NCI-H146 treated with DMSO at 0.1 percent for 48 hours (cell line): Measurements from ENCODE around the gene TNFRSF14.

Source experiments
- DNase-seq: peaks from one replicate; lab custom pipeline; 2025; ENCODE audit not compliant: unreplicated experiment; lab: John Stamatoyannopoulos, UW

The TNFRSF14 gene

DNA sequence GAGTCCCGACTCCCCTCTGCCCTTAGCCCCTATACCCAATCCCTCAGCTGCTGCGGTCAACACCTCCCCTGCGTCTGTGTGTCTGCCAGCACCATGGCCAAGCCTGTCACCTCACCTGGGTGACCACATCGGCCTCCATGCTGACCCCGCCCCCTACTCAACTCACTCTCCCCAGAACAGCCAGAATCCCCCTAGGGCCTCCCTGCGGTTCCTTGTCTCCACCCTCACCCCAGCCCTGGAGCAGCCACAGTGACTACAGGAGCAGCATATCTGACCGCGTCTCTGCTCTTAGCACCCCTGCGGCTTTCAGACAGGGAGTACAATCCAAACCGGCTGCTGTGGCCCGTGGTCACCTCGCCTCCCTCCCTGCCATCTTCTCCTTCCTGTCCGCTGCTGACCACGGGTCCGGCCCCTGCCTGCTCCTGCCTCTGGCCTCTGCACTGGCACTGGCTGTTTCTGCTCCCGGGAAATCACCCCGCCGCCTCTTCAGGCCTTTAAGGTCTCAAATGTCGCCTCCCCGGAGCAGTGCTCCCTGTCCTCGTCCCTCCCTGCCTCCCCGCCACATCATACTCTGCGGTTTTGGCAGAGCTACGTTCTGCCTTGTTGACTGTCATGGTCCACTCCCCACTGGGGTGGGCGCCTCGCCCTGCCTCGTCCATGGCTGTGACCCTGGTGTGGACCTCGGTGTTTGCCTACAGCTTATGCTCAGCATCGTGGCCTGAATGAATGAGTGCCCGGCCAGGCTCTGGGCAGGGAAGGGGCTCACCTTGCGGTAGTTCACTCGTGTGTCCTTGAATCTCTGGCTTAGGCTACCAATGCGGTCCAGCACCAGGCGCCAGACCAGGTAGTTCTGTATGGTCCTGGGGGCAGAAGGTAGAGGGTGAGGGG, 41.5 kb downstream of the TNFRSF14 start:
- DNase-seq: no peak

DNA sequence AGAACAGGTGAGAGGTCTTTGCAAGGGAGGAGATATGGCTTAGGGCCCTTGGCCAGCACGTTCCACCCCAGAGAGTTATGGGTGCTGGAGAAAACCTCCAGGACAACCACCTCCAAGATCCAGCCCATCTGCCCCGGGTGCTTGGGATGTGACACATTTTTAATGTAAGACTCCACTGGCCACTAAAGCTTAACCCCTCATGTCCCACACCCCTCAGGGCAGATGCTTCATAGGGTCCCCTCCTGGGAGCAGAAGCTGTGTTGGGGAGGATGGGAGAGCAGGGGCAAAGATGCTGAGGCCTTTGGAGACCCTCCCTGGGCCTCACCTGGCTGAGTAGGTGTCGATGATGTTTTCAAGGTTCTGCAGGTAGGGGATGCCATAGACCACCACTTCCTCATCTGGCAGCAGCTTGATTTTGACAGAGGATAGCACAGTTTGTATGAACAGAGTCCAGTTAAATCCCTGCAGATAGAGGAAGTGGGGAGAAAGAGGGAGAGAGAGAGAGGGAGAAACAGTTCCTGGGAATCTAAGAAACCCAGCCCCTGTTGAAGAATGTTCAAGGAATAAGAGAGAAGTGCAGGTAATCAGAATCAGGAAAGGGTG, 42.3 kb downstream of the TNFRSF14 start:
- no peak for DNase-seq

DNA sequence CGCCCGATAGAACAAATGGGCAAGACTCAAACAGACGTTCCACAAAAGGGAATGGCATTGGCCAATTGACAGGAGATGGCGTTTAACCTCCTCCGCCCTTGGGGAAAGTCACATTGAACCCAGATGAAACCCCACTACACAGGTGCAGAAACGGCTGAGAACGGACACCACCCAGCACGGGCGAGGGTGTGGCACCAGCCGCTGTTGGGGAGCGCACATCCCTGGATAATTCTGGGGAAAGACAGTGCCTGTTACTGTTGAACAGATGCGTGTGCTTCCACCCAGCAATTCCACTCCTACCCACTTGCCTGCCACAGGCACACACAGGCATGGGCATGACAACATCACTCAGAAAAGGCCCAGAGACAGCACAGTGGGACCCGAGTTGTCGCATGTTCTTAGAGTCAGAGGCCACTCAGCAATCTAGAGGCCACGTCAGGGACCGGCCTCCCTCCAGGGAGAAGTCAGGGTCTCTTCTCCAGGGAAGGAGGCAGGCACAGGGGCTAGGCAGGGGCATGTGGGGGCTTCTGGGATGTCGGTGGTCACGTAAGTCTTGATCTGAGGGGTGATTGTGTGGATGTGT, 45.6 kb downstream of the TNFRSF14 start:
- DNase-seq: no peak

- no peak for DNase-seq
Measured at GRCh38 chr1:2602311-2602835, 46.2 kb downstream of the TNFRSF14 start.

- no peak for DNase-seq
Measured at GRCh38 chr1:2602866-2603520, 46.8 kb downstream of the TNFRSF14 start.

- no peak for DNase-seq
Measured at GRCh38 chr1:2603521-2604155, 47.5 kb downstream of the TNFRSF14 start.

DNA sequence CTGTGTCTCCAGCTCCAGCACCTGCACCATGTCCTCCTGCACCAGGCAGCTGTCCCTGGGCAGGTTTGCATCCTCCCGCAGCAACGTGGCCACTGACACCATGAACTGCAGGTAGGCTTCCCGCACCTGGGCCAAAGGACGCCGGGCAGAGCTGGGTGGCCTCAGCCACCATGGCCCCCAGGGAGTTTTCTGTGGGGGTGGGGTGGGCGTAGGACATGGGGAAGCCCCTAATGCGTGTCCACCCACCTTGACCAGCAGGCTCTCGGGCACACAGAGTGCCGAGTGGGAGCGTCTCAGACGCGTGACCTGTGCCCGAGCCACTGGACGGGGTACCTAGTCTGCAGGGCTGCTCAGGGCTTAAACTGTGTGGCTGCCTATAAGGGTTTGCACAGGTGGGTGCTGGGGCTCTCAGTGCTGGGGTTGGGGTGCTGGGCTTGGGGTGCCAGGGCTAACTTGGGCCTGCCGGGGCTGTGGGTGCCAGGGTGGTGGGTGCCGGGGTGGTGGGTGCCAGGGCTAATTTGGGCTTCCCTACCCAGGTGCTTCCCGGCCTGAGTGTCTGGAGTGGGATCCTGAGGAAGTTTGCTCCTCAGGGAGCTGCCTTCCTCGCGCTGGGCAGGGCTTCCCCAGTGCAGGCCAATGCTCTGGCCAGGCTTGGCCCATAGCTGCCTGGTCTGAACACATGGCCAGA, 48.1 kb downstream of the TNFRSF14 start:
- DNase-seq: no peak

- DNase-seq: no peak
Measured at GRCh38 chr1:2604844-2605508, 48.8 kb downstream of the TNFRSF14 start.

- DNase-seq: no peak
Measured at GRCh38 chr1:2605509-2606395, 49.6 kb downstream of the TNFRSF14 start.

GRCh38 chr1:2606396-2606880, 50.3 kb downstream of the TNFRSF14 start:
- no peak for DNase-seq

- no peak for DNase-seq
Measured at GRCh38 chr1:2606881-2607621, 50.9 kb downstream of the TNFRSF14 start.

DNA sequence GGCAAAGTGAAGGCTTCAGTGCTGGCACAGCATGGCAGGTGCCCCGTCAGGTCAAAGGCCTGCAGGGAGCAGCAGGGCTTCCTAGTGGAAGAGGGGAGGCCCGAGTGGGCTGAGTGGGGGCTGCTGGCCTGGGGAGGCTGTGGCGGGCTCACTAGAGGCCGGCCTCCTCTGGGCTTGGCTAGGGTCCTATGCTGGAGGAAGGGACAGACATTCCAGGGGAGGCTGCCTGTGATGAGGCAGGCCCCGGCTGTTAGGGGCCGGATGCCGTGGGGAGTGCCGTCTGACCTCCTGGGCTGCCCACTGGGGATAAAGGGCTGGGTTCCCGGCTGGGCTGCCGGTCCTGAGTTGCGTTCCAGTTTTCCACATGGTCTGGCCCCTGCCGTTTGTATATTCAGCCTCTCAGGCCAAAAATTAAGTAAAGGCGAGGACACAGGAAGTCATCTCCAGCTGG, 51.5 kb downstream of the TNFRSF14 start:
- no peak for DNase-seq

- DNase-seq: no peak
Measured at GRCh38 chr1:2609319-2610035, 53.3 kb downstream of the TNFRSF14 start.

GRCh38 chr1:2610036-2610959, 54.1 kb downstream of the TNFRSF14 start:
- DNase-seq: no peak

- DNase-seq: peak; percentile 71
Measured at GRCh38 chr1:2611031-2611501, 54.9 kb downstream of the TNFRSF14 start.
